ENCODE data around the gene LRRK2. TPM values are rescaled to one million over a fixed set of nuclear protein-coding genes. Genes with fewer than 3 reads are reported as not detected.
A peak's percentile ranks its signal among the peaks of the same experiment; 100 is the strongest.

LRRK2 gene
- total RNA-seq, 1 donor from 2014 or later: not detected

- no peaks in the 10 kb centered on the region for H3K27me3 Mint-ChIP-seq (ENCODE audit: unreplicated experiment)
- H3K9me3 Mint-ChIP-seq (ENCODE audit: unreplicated experiment): no peaks in the 10 kb centered on the region
- TF ChIP-seq CTCF (IDR thresholded peaks at IDR 0.05; ENCODE audit: partially characterized antibody, unreplicated experiment): peak; percentile 58
- no peaks in the 10 kb centered on the region for H3K36me3 Mint-ChIP-seq (ENCODE audit: unreplicated experiment)
- peaks cover 2% of the 10 kb centered on the region for H3K4me1 Mint-ChIP-seq (ENCODE audit: low read depth, unreplicated experiment)
- H3K4me3 Mint-ChIP-seq (ENCODE audit: unreplicated experiment): no peak overlapping the region
- no peak for DNase-seq
- no peak overlapping the region for H3K27ac Mint-ChIP-seq (ENCODE audit: unreplicated experiment)
Observed at GRCh38 chr12:40325349-40325960, 100.7 kb downstream of the LRRK2 start.

GRCh38 chr12:40327535-40327934, 102.7 kb downstream of the LRRK2 start:
- Mint-ChIP-seq H3K27ac (ENCODE audit: unreplicated experiment) (no peak overlapping the region), H3K4me1 (ENCODE audit: low read depth, unreplicated experiment) (peaks cover 2% of the 10 kb centered on the region), H3K4me3 (ENCODE audit: unreplicated experiment) (no peak overlapping the region), H3K27me3 (ENCODE audit: unreplicated experiment) (no peaks in the 10 kb centered on the region), H3K36me3 (ENCODE audit: unreplicated experiment) (peaks cover 4% of the 10 kb centered on the region), H3K9me3 (ENCODE audit: unreplicated experiment) (peaks cover 3% of the 10 kb centered on the region)
- DNase-seq: no peak
- no peak for TF ChIP-seq CTCF (IDR thresholded peaks at IDR 0.05; ENCODE audit: partially characterized antibody, unreplicated experiment)

- no peaks in the 10 kb centered on the region for H3K27me3 Mint-ChIP-seq (ENCODE audit: unreplicated experiment)
- TF ChIP-seq CTCF (IDR thresholded peaks at IDR 0.05; ENCODE audit: partially characterized antibody, unreplicated experiment): no peak
- H3K4me3 Mint-ChIP-seq (ENCODE audit: unreplicated experiment): no peak overlapping the region
- peaks cover 3% of the 10 kb centered on the region for H3K9me3 Mint-ChIP-seq (ENCODE audit: unreplicated experiment)
- peaks cover 4% of the 10 kb centered on the region for H3K36me3 Mint-ChIP-seq (ENCODE audit: unreplicated experiment)
- H3K27ac Mint-ChIP-seq (ENCODE audit: unreplicated experiment): no peak overlapping the region
- DNase-seq: no peak
- H3K4me1 Mint-ChIP-seq (ENCODE audit: low read depth, unreplicated experiment): peaks cover 2% of the 10 kb centered on the region
Observed at GRCh38 chr12:40330180-40330579, 105.4 kb downstream of the LRRK2 start.

GRCh38 chr12:40331886-40332285, 107.1 kb downstream of the LRRK2 start:
- H3K4me1 Mint-ChIP-seq (ENCODE audit: low read depth, unreplicated experiment): peaks cover 1% of the 10 kb centered on the region
- H3K9me3 Mint-ChIP-seq (ENCODE audit: unreplicated experiment): peaks cover 3% of the 10 kb centered on the region
- no peak overlapping the region for H3K4me3 Mint-ChIP-seq (ENCODE audit: unreplicated experiment)
- H3K36me3 Mint-ChIP-seq (ENCODE audit: unreplicated experiment): peaks cover 4% of the 10 kb centered on the region
- no peaks in the 10 kb centered on the region for H3K27me3 Mint-ChIP-seq (ENCODE audit: unreplicated experiment)
- H3K27ac Mint-ChIP-seq (ENCODE audit: unreplicated experiment): no peak overlapping the region
- no peak for DNase-seq
- no peak for TF ChIP-seq CTCF (IDR thresholded peaks at IDR 0.05; ENCODE audit: partially characterized antibody, unreplicated experiment)

GRCh38 chr12:40335991-40336390, 111.2 kb downstream of the LRRK2 start:
- H3K4me1 Mint-ChIP-seq (ENCODE audit: low read depth, unreplicated experiment): no peaks in the 10 kb centered on the region
- no peak overlapping the region for H3K4me3 Mint-ChIP-seq (ENCODE audit: unreplicated experiment)
- H3K27ac Mint-ChIP-seq (ENCODE audit: unreplicated experiment): no peak overlapping the region
- no peaks in the 10 kb centered on the region for H3K27me3 Mint-ChIP-seq (ENCODE audit: unreplicated experiment)
- no peak for DNase-seq
- H3K9me3 Mint-ChIP-seq (ENCODE audit: unreplicated experiment): peaks cover under 1% of the 10 kb centered on the region
- TF ChIP-seq CTCF (IDR thresholded peaks at IDR 0.05; ENCODE audit: partially characterized antibody, unreplicated experiment): no peak
- peaks cover 2% of the 10 kb centered on the region for H3K36me3 Mint-ChIP-seq (ENCODE audit: unreplicated experiment)

Data from glutamatergic neuron (in vitro differentiated cells).